ENCODE data around the gene AOPEP.
A peak's percentile ranks its signal among the peaks of the same experiment; 100 is the strongest.
"Not testable (repeated sequence)": the region's sequence is repeated elsewhere in the genome, so short reads cannot be mapped to it uniquely, and the experiment has no call there.

The AOPEP gene

GRCh38 chr9:94826644-94827410, 100.3 kb downstream of the AOPEP start:
- H3K4me3 ChIP-seq = no peak overlapping the region
- H3K27ac ChIP-seq = peak overlapping the region; percentile 73 to 80
- TF ChIP-seq, protein P1, sequence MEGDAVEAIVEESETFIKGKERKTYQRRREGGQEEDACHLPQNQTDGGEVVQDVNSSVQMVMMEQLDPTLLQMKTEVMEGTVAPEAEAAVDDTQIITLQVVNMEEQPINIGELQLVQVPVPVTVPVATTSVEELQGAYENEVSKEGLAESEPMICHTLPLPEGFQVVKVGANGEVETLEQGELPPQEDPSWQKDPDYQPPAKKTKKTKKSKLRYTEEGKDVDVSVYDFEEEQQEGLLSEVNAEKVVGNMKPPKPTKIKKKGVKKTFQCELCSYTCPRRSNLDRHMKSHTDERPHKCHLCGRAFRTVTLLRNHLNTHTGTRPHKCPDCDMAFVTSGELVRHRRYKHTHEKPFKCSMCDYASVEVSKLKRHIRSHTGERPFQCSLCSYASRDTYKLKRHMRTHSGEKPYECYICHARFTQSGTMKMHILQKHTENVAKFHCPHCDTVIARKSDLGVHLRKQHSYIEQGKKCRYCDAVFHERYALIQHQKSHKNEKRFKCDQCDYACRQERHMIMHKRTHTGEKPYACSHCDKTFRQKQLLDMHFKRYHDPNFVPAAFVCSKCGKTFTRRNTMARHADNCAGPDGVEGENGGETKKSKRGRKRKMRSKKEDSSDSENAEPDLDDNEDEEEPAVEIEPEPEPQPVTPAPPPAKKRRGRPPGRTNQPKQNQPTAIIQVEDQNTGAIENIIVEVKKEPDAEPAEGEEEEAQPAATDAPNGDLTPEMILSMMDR (IDR thresholded peaks at IDR 0.05) = no peak
- no peak for DNase-seq (ENCODE audit: low spot score)

GRCh38 chr9:94827584-94828304, 101.2 kb downstream of the AOPEP start:
- Histone ChIP-seq H3K27ac (peak overlapping the region; percentile 73 to 80), H3K4me3 (no peak overlapping the region)
- no peak for DNase-seq (ENCODE audit: low spot score)
- TF ChIP-seq, protein P1 (IDR thresholded peaks at IDR 0.05) = no peak

GRCh38 chr9:94829380-94830070, 103.0 kb downstream of the AOPEP start:
- TF ChIP-seq, protein P1 (IDR thresholded peaks at IDR 0.05) = no peak
- Histone ChIP-seq H3K4me3 (no peak overlapping the region), H3K27ac (peak overlapping the region in 1 of 2 donors; percentile 14)
- no peak for DNase-seq (ENCODE audit: low spot score)

DNA sequence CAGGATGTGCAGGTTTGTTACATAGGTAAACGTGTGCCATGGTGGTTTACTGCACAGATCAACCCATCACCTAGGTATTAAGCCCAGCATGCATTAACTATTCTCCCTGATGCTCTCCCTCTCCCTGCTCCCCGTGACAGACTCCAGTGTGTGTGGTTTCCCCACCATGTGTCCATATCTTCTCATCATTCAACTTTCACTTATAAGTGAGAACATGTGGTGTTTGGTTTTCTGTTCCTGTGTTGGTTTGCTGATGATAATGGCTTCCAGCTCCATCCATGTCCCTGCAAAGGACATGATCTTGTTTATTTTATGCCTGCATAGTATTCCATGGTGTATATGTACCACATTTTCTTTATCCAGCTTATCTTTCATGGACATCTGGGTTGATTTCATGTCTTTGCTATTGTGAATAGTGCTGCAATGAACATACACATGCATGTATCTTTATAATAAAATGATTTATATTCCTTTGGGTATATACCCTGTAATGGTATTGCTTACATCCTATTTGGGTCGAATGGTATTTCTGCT, 103.6 kb downstream of the AOPEP start:
- not testable (repeated sequence) for H3K4me3 ChIP-seq; H3K27ac ChIP-seq; DNase-seq (ENCODE audit: low spot score)

- DNase-seq (ENCODE audit: low spot score) = no peak
- no peak overlapping the region for H3K27ac ChIP-seq
- TF ChIP-seq, protein P1 (IDR thresholded peaks at IDR 0.05) = no peak
- no peak overlapping the region for H3K4me3 ChIP-seq
These were observed 107.3 kb downstream of the AOPEP start for GRCh38 chr9:94833802-94834201.

GRCh38 chr9:94837404-94837803, 110.9 kb downstream of the AOPEP start:
- Histone ChIP-seq H3K4me3 (no peak overlapping the region), H3K27ac (no peak overlapping the region)
- TF ChIP-seq, protein P1 (IDR thresholded peaks at IDR 0.05) = no peak
- DNase-seq (ENCODE audit: low spot score) = no peak

GRCh38 chr9:94839398-94839797, 112.9 kb downstream of the AOPEP start:
- TF ChIP-seq, protein P1 (IDR thresholded peaks at IDR 0.05) = no peak
- no peak for DNase-seq (ENCODE audit: low spot score)
- no peak overlapping the region for H3K4me3 ChIP-seq
- H3K27ac ChIP-seq = no peak overlapping the region

Data from coronary artery (tissue), 2 donors.